AG08395 (cell line): ENCODE measurements around the gene PCYOX1L.

Experiments used
- DNase-seq: peaks from one replicate; pipeline ENCODE4 v3.0.0; 2012; ENCODE audit warnings: mixed read lengths, low spot score

Gene PCYOX1L

GRCh38 chr5:149407323-149408251 is 49.7 kb downstream of the PCYOX1L start:
- no peak for DNase-seq

GRCh38 chr5:149408252-149409099 is 50.6 kb downstream of the PCYOX1L start:
- no peak for DNase-seq

GRCh38 chr5:149409268-149409948 is 51.6 kb downstream of the PCYOX1L start:
- DNase-seq = no peak

- DNase-seq = no peak
Measured at GRCh38 chr5:149410071-149410470, 52.2 kb downstream of the PCYOX1L start.

- no peak for DNase-seq
Measured at GRCh38 chr5:149410721-149411432, 53.0 kb downstream of the PCYOX1L start.

- no peak for DNase-seq
Measured at GRCh38 chr5:149411738-149412519, 54.1 kb downstream of the PCYOX1L start.

GRCh38 chr5:149412783-149413476 is 55.1 kb downstream of the PCYOX1L start:
- DNase-seq = peak; percentile 33

- no peak for DNase-seq
Measured at GRCh38 chr5:149413477-149414210, 55.8 kb downstream of the PCYOX1L start.

- DNase-seq = peak; percentile 48
Measured at GRCh38 chr5:149414405-149415065, 56.7 kb downstream of the PCYOX1L start.

GRCh38 chr5:149415066-149415967 is 57.5 kb downstream of the PCYOX1L start:
- no peak for DNase-seq

- no peak for DNase-seq
Measured at GRCh38 chr5:149416987-149417710, 59.3 kb downstream of the PCYOX1L start.

GRCh38 chr5:149417711-149418368 is 60.0 kb downstream of the PCYOX1L start:
- no peak for DNase-seq

- no peak for DNase-seq
Measured at GRCh38 chr5:149418910-149419531, 61.2 kb downstream of the PCYOX1L start.
